ENCODE data around the gene SERINC2.

DNA sequence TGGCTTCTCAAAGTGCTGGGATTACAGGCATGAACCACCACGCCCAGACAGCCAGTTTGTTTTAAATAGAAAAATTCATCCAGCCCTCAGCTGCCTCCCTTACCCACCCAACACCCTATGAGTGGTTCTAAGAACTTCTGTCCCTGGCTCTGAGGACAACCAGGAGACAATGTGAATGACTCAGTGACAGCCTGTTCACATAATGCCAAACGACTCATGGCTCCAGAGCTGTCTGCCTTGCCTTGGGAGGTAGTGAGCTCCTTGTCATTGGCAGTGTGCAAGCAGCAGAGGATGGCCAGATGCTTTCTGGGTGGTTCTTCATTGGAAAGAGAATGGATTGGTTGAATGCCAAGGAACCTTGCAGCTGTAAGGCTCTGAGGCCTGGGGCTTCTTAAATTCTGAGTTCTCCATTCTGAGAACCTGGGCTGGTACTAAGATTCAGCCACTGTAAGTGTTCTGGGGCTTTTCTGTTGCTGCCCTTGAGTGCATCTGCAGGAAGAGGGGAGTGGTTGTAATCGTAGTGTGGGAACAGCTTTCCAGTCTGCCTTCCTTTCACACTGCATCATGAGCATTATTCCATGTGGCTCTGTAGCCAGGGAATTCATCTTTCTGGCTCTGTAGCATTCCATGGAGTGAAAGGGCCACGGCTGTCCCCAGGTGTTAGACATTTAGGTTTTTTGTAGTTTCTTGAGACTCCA is 5.8 kb downstream of the SERINC2 start:
- TF ChIP-seq, protein P1, sequence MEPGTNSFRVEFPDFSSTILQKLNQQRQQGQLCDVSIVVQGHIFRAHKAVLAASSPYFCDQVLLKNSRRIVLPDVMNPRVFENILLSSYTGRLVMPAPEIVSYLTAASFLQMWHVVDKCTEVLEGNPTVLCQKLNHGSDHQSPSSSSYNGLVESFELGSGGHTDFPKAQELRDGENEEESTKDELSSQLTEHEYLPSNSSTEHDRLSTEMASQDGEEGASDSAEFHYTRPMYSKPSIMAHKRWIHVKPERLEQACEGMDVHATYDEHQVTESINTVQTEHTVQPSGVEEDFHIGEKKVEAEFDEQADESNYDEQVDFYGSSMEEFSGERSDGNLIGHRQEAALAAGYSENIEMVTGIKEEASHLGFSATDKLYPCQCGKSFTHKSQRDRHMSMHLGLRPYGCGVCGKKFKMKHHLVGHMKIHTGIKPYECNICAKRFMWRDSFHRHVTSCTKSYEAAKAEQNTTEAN (CRISPR knock-in tag; IDR thresholded peaks at IDR 0.05), result no peak
- TF ChIP-seq, protein P2, sequence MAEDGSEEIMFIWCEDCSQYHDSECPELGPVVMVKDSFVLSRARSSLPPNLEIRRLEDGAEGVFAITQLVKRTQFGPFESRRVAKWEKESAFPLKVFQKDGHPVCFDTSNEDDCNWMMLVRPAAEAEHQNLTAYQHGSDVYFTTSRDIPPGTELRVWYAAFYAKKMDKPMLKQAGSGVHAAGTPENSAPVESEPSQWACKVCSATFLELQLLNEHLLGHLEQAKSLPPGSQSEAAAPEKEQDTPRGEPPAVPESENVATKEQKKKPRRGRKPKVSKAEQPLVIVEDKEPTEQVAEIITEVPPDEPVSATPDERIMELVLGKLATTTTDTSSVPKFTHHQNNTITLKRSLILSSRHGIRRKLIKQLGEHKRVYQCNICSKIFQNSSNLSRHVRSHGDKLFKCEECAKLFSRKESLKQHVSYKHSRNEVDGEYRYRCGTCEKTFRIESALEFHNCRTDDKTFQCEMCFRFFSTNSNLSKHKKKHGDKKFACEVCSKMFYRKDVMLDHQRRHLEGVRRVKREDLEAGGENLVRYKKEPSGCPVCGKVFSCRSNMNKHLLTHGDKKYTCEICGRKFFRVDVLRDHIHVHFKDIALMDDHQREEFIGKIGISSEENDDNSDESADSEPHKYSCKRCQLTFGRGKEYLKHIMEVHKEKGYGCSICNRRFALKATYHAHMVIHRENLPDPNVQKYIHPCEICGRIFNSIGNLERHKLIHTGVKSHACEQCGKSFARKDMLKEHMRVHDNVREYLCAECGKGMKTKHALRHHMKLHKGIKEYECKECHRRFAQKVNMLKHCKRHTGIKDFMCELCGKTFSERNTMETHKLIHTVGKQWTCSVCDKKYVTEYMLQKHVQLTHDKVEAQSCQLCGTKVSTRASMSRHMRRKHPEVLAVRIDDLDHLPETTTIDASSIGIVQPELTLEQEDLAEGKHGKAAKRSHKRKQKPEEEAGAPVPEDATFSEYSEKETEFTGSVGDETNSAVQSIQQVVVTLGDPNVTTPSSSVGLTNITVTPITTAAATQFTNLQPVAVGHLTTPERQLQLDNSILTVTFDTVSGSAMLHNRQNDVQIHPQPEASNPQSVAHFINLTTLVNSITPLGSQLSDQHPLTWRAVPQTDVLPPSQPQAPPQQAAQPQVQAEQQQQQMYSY (CRISPR knock-in tag; IDR thresholded peaks at IDR 0.05), result no peak
- TF ChIP-seq JUN (CRISPR knock-in tag; IDR thresholded peaks at IDR 0.05), result no peak
- TF ChIP-seq, protein P3, sequence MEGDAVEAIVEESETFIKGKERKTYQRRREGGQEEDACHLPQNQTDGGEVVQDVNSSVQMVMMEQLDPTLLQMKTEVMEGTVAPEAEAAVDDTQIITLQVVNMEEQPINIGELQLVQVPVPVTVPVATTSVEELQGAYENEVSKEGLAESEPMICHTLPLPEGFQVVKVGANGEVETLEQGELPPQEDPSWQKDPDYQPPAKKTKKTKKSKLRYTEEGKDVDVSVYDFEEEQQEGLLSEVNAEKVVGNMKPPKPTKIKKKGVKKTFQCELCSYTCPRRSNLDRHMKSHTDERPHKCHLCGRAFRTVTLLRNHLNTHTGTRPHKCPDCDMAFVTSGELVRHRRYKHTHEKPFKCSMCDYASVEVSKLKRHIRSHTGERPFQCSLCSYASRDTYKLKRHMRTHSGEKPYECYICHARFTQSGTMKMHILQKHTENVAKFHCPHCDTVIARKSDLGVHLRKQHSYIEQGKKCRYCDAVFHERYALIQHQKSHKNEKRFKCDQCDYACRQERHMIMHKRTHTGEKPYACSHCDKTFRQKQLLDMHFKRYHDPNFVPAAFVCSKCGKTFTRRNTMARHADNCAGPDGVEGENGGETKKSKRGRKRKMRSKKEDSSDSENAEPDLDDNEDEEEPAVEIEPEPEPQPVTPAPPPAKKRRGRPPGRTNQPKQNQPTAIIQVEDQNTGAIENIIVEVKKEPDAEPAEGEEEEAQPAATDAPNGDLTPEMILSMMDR (IDR thresholded peaks at IDR 0.05), result no peak
- TF ChIP-seq NR2C2 (CRISPR knock-in tag; IDR thresholded peaks at IDR 0.05), result no peak
- no peak for TF ChIP-seq GTF2I (CRISPR knock-in tag; conservative IDR thresholded peaks at IDR 0.05)
- TF ChIP-seq MXD4 (CRISPR knock-in tag; IDR thresholded peaks at IDR 0.05; ENCODE audit: borderline replicate concordance), result no peak
- no peak for TF ChIP-seq ZNF416 (CRISPR knock-in tag; IDR thresholded peaks at IDR 0.05)
